Activated CD4-positive, alpha-beta T cell treated with anti-CD3 and anti-CD28 coated beads for 1 hour (primary cell): ENCODE results near the gene CNGA1.
"Not testable (repeated sequence)": the region's sequence is repeated elsewhere in the genome, so short reads cannot be mapped to it uniquely, and the experiment has no call there.

Experiments used
- DNase-seq: peaks from one replicate; pipeline ENCODE4 v3.0.0-alpha.2; 2020

The CNGA1 gene

DNA sequence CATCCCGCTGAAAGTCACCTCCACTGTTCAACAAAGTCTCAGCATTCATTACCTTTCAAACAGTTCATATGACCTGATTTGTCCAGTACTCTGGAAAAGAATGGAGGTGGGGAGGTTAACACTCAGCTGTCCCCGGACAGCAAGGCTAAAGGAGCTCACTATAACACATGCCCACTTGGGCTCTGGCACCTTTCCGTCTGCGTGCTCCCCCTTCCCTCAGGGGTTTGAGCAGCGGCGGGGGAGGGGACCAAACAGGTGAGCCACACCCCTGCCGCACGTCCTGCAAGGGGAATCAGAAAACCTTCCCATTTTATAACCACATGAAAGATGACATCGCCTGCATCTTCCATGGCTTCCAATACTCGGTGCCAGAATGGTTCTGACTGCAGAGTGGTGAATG lies 62.2 kb downstream of the CNGA1 start:
- no peak for DNase-seq

GRCh38 chr4:47945930-47946726 lies 70.4 kb downstream of the CNGA1 start:
- no peak for DNase-seq

GRCh38 chr4:47942081-47942819 lies 74.2 kb downstream of the CNGA1 start:
- no peak for DNase-seq

DNA sequence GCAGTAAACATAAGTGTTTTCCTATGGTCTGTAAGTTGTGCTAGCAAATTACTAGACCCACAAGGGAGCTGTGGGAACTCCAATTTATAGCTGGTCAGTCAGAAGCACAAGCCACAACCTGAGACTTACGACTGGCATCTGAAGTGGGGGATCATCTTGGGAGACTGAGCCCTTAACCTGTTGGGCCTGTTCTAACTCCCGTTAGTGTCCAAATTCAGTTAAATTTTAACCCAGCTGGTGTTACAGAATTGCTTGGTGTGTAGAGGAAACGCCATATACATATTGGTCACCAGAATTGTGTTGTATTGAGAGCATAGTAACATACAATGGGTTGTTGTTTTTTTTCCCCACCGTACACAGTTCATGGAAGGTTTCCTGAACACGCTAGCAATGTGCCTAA lies 77.0 kb downstream of the CNGA1 start:
- no peak for DNase-seq

GRCh38 chr4:47936336-47936735 lies 80.1 kb downstream of the CNGA1 start:
- DNase-seq: no peak

DNA sequence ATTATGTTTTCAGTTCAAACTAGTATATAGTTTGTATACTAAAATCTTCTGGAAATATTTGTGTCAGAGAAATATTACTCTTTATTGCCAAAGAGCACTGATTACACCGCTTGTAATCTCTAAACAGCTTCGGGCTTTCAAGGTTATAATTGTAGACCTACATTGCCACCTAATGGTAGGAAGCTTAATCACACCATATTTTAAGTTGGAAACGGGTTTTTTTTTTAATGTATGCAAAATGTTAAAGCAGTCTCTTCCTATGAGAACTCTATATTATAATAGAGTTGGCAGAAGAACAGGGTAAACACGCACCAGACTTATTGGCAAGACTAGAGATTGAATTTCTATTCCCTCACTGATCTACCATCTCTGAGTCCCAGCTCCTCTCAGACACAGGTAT lies 82.6 kb downstream of the CNGA1 start:
- DNase-seq: no peak

DNA sequence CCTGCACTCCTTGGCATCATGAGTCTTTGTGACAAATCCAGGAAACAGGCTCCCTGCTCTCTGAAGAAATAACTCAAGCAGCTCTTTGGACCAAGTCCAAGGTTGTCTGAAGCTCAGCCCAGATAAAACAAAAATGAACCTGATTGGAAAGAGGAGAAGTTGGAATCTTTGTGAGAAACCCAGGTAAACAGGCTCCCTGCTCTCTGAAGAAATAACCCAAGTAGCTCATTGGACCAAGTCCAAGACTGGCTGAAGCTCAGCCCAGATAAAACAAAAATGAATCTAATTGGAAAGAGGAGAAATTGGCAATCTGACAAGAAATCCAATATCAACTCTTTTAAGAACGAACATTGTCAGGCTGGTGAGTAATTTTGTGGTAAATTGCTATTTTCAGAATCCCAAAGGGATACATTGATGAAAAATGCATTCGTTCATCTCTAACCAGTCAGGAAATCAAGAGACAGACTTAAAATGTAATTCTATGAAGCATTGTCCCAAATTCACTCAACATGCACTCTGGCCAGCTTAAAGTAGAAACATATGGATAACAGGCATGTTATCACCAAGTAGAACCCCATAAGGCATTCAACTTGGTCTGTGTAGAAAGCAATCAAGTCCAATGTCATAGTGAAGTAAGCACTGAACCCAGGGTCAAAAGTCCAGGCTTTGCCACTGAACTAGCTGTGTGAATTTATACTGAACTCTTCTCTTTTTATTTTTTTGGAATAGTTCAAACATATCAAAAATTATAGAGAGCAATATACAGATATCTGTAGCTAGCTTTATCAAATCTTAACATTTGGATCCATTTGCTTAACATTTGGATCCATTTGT lies 85.3 kb downstream of the CNGA1 start:
- DNase-seq: no peak

- DNase-seq: no peak
These were observed 86.7 kb downstream of the CNGA1 start for GRCh38 chr4:47929682-47930201.

DNA sequence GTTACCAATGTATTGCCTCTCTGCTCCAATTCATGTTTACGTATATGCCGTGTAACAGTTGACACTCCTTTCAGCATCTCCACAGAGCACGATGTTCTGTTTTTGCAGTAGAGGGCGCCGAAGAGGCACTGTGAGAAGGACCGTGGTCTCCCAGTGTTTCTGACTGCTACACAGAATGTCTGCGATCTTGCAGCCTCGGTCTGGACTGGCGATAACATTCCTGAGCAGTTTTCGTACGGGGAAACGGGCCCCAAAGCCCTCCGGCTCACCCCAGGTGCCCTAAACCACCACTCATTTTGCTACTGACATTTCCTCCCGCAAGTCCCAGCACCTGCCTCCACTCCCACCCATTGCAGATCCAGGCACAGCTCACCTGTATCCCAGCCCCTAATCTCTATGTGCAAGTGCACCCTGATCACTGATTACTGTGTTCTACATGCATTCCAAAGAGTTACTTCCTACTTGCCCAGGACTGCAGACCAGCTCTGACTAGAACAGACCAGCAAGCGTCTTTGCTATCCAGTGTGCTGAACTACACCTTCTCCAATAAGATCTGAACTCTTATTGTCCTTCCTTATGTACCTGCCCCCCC lies 89.7 kb downstream of the CNGA1 start:
- peak; percentile 19 for DNase-seq

DNA sequence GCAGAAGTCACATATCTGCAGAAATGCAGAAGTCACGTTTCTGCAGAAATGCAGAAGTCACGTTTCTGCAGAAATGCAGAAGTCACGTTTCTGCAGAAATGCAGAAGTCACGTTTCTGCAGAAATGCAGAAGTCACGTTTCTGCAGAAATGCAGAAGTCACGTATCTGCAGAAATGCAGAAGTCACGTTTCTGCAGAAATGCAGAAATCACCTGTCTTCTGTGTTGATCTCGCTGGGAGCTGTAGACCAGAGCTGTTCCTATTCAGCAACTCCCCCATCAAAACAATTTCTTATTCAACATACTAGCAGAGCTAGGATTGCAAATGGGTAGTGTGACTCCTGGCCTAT lies 93.2 kb downstream of the CNGA1 start:
- DNase-seq: not testable (repeated sequence)

DNA sequence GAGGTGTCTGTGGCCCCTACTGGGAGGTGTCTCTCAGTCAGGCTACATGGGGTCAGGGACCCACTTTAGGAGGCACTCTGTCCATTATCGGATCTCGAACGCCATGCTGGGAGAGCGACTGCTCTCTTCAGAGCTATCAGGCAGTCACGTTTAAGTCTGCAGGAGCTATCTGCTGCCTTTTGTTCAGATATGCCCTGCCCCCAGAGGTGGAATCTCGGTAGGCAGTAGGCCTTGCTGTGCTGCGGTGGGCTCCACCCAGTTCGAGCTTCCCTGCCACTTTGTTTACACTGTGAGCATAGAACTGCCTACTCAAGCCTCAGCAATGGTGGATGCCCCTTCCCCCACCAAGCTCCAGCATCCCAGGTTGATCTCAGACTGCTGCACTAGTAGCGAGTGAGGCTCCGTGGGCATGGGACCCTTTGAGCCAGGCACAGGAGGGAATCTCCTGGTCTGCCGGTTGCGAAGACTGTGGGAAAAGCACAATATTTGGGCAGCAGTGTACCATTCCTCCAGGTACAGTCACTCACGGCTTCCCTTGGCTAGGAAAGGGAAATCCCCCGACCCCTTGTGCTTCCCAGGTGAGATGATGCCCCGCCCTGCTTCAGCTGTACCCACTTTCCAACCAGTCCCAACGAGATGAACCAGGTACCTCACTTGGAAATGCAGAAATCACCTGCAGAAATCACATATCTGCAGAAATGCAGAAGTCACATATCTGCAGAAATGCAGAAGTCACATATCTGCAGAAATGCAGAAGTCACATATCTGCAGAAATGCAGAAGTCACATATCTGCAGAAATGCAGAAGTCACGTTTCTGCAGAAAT lies 93.8 kb downstream of the CNGA1 start:
- DNase-seq: not testable (repeated sequence)

DNA sequence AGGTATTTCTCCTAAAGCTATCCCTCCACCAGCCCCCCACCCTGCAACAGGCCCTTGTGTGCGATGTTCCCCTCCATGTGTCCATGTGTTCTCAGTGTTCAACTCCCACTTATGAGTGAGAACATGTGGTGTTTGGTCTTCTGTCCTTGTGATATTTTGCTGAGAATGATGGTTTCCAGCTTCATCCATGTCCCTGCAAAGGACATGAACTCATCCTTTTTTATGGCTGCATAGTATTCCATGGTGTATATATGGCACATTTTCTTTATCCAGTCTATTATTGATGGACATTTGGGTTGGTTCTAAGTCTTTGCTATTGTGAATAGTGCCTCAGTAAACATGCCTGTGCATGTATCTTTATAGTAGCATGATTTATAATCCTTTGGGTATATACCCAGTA lies 99.3 kb downstream of the CNGA1 start:
- DNase-seq: not testable (repeated sequence)

GRCh38 chr4:47915378-47915777 lies 101.1 kb downstream of the CNGA1 start:
- DNase-seq: no peak

DNA sequence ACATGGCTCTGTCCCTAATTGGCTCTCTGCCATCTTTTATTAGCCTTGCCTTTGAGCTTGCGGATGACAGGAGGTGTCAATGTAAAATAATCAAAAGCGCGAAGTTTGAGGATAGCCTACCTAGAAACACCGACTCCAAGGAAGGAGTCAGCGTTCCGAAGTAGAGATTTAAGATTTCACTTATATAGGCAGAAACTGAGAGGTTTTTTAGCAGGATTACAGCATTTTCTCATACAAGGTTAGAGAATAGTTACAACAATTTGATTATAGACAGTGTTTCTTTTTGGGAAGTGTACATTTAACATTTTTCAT lies 101.6 kb downstream of the CNGA1 start:
- no peak for DNase-seq

DNA sequence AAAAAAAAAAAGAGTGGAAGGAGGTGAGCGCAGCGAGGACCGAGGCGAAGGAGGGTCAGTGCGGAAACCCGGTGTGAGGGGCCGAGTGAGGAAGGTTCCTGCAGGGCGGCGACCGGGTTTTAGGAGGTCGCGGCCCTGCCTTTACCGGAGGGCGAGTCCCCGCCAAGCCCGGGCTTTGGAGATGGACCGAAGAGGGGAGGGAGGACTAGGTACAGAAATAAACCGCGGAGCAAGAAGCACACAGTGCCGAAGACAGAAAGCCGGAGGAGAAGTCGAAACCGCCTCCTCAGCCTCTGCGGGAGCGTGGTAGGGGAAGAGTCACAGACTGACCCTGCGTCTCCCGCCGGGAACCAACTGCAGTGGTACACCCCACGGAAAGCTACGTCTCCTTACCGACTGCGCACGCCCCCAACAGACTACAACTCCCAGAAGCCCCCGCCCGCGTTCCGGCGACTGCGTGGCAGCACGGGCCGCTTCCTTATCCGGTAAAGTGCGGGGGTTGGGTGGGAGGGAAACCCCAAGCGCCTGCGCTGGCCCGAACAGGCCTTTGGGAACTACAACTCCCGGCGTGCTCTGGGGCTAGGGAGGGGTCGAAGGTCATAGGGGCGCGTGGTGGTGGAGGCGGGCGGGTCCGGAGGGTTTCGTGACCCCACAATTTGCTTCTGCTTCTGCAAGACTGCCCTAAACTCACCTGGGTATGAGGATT lies 102.1 kb downstream of the CNGA1 start, which contains the start of gene NFXL1:
Gene NFXL1, minus strand, starts transcription at position 364 of the 706 bp plus-strand sequence. CDS start 380 bp downstream, outside the sequence.
- DNase-seq: peak; percentile 94

DNA sequence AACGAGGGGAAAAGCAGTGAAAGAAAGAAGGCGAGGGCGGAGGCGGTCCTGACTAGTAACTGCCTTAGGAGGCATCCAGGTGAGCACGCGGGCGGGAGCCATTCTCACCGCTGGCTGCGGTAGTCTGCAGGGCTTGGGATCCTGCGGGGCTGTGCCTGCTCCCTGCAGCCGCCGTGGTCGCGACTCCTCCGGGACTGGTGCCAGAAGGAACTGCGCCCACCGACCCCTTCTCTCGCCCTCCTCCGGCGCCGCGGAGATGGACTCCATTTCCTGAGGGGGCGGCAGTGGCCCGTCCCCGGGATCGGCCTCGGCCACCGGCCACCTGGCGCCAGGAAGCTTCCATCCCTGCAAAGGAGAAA lies 102.6 kb downstream of the CNGA1 start:
- peak; percentile 12 for DNase-seq

GRCh38 chr4:47913330-47913729 lies 103.2 kb downstream of the CNGA1 start:
- no peak for DNase-seq

GRCh38 chr4:47907089-47907646 lies 109.3 kb downstream of the CNGA1 start:
- no peak for DNase-seq

DNA sequence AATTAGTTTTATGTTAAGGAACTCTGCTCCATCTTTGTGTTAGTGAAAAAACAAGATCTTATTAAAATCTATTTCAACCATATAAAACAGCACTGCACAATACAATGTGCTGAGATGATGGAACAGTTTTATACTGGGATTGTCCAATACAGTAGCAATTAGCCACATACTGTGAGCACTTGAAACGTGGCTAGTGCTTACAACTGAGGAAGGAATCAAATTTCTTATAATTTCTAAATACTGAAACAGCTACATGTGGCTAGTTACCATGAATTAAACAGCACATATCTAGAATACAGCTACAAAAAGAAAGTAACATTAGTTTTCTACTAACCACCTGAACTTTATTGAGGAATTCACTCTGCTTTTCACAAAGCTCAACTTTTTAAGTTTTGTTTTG lies 116.8 kb downstream of the CNGA1 start:
- DNase-seq: no peak

DNA sequence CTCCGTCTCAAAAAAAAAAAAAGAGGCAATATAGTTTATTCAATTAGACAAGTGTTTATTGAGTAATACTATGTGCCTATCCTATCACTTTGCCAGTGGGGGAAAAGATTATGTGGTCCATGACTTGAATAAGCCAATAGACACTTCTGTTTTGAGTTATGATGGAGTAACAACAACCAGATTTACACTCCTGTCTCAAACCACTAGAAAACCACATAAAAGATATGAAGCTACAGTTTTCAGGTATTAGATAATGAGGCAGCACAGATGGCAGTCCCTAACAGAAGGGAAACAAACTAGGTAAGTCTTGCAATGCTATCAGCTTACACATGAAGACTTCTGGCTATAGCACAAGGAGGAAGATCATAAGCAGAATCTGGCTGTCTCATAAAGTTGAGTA lies 124.6 kb downstream of the CNGA1 start:
- DNase-seq: no peak
